Neural progenitor cell (in vitro differentiated cells): ENCODE measurements around the gene PES1. TPM values are rescaled to one million over a fixed set of nuclear protein-coding genes. Genes with fewer than 3 reads are reported as not detected.
A peak's percentile ranks its signal among the peaks of the same experiment; 100 is the strongest.

ENCODE experiments used
- DNase-seq: peaks from one replicate; pipeline ENCODE4 v3.0.0-alpha.2; 2016; ENCODE audit warnings: low spot score
- H2AFZ ChIP-seq: fragments of 200-600 bp; sonication (generic); replicated peaks from 2 replicates; pipeline ENCODE4 v1.6.1; 2016; ENCODE audit warnings: antibody characterized with exemption
- H3F3A ChIP-seq: fragments of 200-600 bp; sonication (generic); 2 replicates; pipeline ENCODE4 v1.6.1; 2016; ENCODE audit warnings: antibody characterized with exemption, low read depth
- H3K27ac ChIP-seq: fragments of 200-600 bp; sonication (generic); 2 replicates; pipeline ENCODE4 v1.5.1; 2016; ENCODE audit warnings: mild to moderate bottlenecking
- H3K27me3 ChIP-seq: fragments of 200-600 bp; sonication (generic); 2 replicates; pipeline ENCODE4 v1.6.1; 2016; ENCODE audit warnings: mild to moderate bottlenecking, moderate library complexity
- H3K36me3 ChIP-seq: fragments of 200-600 bp; sonication (generic); 2 replicates; pipeline ENCODE4 v1.5.1; 2016
- H3K4me1 ChIP-seq: fragments of 200-600 bp; sonication (generic); 2 replicates; pipeline ENCODE4 v1.6.1; 2016; ENCODE audit warnings: mixed run types
- H3K4me2 ChIP-seq: fragments of 200-600 bp; sonication (generic); 2 replicates; pipeline ENCODE4 v1.6.1; 2016
- H3K4me3 ChIP-seq: fragments of 200-600 bp; sonication (generic); 2 replicates; pipeline ENCODE4 v1.5.1; 2016
- H3K79me2 ChIP-seq: fragments of 200-600 bp; sonication (generic); 2 replicates; pipeline ENCODE4 v1.6.1; 2016; ENCODE audit warnings: low read depth
- H3K9ac ChIP-seq: fragments of 200-600 bp; sonication (generic); 2 replicates; pipeline ENCODE4 v1.6.1; 2016
- H3K9me3 ChIP-seq: fragments of 200-600 bp; sonication (generic); 2 replicates; pipeline ENCODE4 v1.5.1; 2016; ENCODE audit warnings: low read depth
- H4K20me1 ChIP-seq: fragments of 200-600 bp; sonication (generic); 2 replicates; pipeline ENCODE4 v1.6.1; 2016; ENCODE audit warnings: low read depth
- H3K27ac Mint-ChIP-seq: 3 replicates; pipeline ENCODE4 v1.8.0; 2021; ENCODE audit warnings: mixed read lengths
- H3K27me3 Mint-ChIP-seq: 2 replicates; pipeline ENCODE4 v1.8.0; 2022; ENCODE audit warnings: low read depth, mild to moderate bottlenecking, inconsistent platforms, moderate library complexity, mixed read lengths; ENCODE audit not compliant: insufficient read depth
- H3K36me3 Mint-ChIP-seq: 3 replicates; pipeline ENCODE4 v1.8.0; 2021; ENCODE audit warnings: mixed read lengths
- H3K4me1 Mint-ChIP-seq: 3 replicates; pipeline ENCODE4 v1.8.0; 2021; ENCODE audit warnings: mixed read lengths
- H3K4me3 Mint-ChIP-seq: 3 replicates; pipeline ENCODE4 v1.8.0; 2021; ENCODE audit warnings: mild to moderate bottlenecking, moderate library complexity, mixed read lengths
- H3K9me3 Mint-ChIP-seq: 3 replicates; pipeline ENCODE4 v1.8.0; 2020; ENCODE audit warnings: mixed read lengths
- CTCF ChIP-seq: fragments of 200-600 bp; sonication (generic); IDR thresholded peaks from 2 replicates; pipeline ENCODE4 v1.5.1; 2017; ENCODE audit warnings: antibody characterized with exemption, mild to moderate bottlenecking
- EZH2 ChIP-seq: fragments of 200-600 bp; sonication (generic); IDR thresholded peaks from 2 replicates; pipeline ENCODE4 v1.6.1; 2017; ENCODE audit warnings: antibody characterized with exemption, mild to moderate bottlenecking, moderate library complexity
- EZH2phosphoT487 ChIP-seq: fragments of 200-600 bp; sonication (generic); IDR thresholded peaks from 2 replicates; pipeline ENCODE4 v1.6.1; 2017; ENCODE audit warnings: antibody characterized with exemption
- total RNA-seq: library from RNA; depleted of rRNA; stranded (reverse); fragments of >200 nt; gene quantifications from 2 replicates; pipeline ENCODE4 v1.2.3, GENCODE V29; 2015; ENCODE audit warnings: low replicate concordance

Gene PES1
- total RNA-seq, 1 donor from 2014 or later: 30.2 TPM

DNA sequence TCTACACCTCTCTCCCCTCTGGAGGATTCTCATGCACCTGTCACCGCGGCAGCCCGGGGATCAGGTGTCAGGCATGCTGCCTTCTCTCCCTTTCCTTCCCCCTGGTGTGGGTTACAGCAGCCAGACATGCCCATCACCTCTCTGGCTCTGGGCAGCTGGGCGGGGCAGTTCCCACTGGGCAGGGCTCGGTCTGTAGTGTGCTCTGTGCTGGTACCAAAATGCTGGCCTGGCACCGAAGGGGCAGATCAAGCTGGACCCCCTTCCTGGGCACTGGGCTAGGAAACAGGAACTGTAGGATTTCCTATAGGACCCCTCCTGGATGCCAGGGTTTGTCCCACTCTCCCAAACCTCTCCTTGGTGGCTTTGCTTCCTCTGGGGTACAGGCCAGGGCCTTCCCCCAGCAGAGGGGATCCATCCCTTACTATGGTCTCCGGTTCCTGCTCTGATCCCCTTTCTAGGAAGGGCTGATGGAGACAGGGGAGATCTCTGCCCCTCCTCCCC, 18.1 kb downstream of the PES1 start:
- Histone ChIP-seq H3K4me2 (peak overlapping the region; percentile 99), H3K27me3 (no peaks in the 10 kb centered on the region), H3F3A (peaks cover 22% of the 10 kb centered on the region), H3K9me3 (no peaks in the 10 kb centered on the region), H4K20me1 (no peaks in the 10 kb centered on the region), H3K36me3 (no peaks in the 10 kb centered on the region), H3K4me3 (peak overlapping the region; percentile 70), H3K4me1 (peaks cover 9% of the 10 kb centered on the region), H3K9ac (no peak overlapping the region), H3K79me2 (no peaks in the 10 kb centered on the region), H2AFZ (no peak overlapping the region), H3K27ac (no peak overlapping the region)
- peaks cover 13% of the 10 kb centered on the region for H3K4me1 Mint-ChIP-seq
- H3K27me3 Mint-ChIP-seq: peaks cover 6% of the 10 kb centered on the region
- H3K4me3 Mint-ChIP-seq: peak overlapping the region; percentile 66
- DNase-seq: no peak
- H3K27ac Mint-ChIP-seq: peak overlapping the region; percentile 74
- H3K36me3 Mint-ChIP-seq: peaks cover 10% of the 10 kb centered on the region
- TF ChIP-seq EZH2: no peak
- TF ChIP-seq EZH2phosphoT487: no peak
- no peak for TF ChIP-seq CTCF
- no peaks in the 10 kb centered on the region for H3K9me3 Mint-ChIP-seq

DNA sequence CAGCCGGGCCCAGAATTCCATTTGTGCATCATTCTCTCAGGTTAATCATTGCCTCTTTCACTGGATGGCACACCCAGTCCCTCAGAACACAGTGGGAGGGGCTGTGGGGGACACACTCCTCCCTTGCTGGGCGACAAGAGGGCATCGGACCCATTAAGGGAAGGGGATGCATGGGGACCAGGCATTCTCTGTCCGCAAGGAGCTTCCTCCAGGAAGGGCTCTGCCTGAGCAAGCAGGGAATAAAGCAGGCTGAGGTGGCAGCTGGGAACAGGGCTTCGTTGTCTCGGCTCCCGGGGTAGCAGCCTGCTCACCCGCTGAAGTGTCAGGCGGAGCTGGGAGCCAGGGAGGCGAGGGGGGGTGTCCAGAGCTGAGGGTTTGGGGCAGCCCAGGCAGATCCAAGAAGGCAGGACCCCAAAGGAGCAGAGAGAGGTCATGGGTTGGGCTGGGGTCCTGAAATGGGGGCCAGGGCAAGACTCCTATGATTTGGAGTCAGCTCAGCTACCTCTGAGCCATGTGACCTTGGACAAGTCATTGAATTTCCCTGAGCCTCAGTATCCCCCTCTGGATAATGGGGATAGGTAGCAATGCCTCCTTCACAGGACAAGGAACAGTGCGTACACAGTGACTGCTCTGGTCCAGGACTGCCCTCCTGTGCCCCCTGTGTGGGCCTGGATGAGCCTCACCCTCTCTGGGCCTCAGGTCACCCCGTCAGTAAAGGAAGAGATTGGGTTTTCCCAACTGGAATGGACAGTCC, 18.7 kb downstream of the PES1 start:
- H3K4me2 ChIP-seq: no peak overlapping the region
- Mint-ChIP-seq H3K27ac (no peak overlapping the region), H3K36me3 (peaks cover 10% of the 10 kb centered on the region), H3K27me3 (peaks cover 6% of the 10 kb centered on the region), H3K4me1 (peaks cover 16% of the 10 kb centered on the region), H3K9me3 (no peaks in the 10 kb centered on the region), H3K4me3 (no peak overlapping the region)
- H2AFZ ChIP-seq: no peak overlapping the region
- H3K36me3 ChIP-seq: no peaks in the 10 kb centered on the region
- TF ChIP-seq EZH2phosphoT487 (no peak), EZH2 (no peak), CTCF (no peak)
- no peaks in the 10 kb centered on the region for H3K79me2 ChIP-seq
- no peak overlapping the region for H3K4me3 ChIP-seq
- H3F3A ChIP-seq: peaks cover 22% of the 10 kb centered on the region
- peaks cover 9% of the 10 kb centered on the region for H3K4me1 ChIP-seq
- DNase-seq: no peak
- H3K27me3 ChIP-seq: no peaks in the 10 kb centered on the region
- H3K27ac ChIP-seq: no peak overlapping the region
- no peaks in the 10 kb centered on the region for H3K9me3 ChIP-seq
- H3K9ac ChIP-seq: no peak overlapping the region
- H4K20me1 ChIP-seq: no peaks in the 10 kb centered on the region

GRCh38 chr22:30572210-30572609, 19.5 kb downstream of the PES1 start:
- H3K79me2 ChIP-seq: no peaks in the 10 kb centered on the region
- peaks cover 9% of the 10 kb centered on the region for H3K4me1 ChIP-seq
- H3K9me3 ChIP-seq: no peaks in the 10 kb centered on the region
- no peak overlapping the region for H2AFZ ChIP-seq
- H3K9me3 Mint-ChIP-seq: no peaks in the 10 kb centered on the region
- no peaks in the 10 kb centered on the region for H4K20me1 ChIP-seq
- H3K4me3 Mint-ChIP-seq: no peak overlapping the region
- peaks cover 16% of the 10 kb centered on the region for H3K4me1 Mint-ChIP-seq
- TF ChIP-seq EZH2phosphoT487 (no peak), CTCF (no peak), EZH2 (no peak)
- H3K27me3 ChIP-seq: no peaks in the 10 kb centered on the region
- no peak for DNase-seq
- no peak overlapping the region for H3K4me2 ChIP-seq
- no peak overlapping the region for H3K27ac ChIP-seq
- peaks cover 22% of the 10 kb centered on the region for H3F3A ChIP-seq
- no peak overlapping the region for H3K27ac Mint-ChIP-seq
- peaks cover 6% of the 10 kb centered on the region for H3K27me3 Mint-ChIP-seq
- no peaks in the 10 kb centered on the region for H3K36me3 ChIP-seq
- H3K36me3 Mint-ChIP-seq: peaks cover 8% of the 10 kb centered on the region
- H3K4me3 ChIP-seq: no peak overlapping the region
- no peak overlapping the region for H3K9ac ChIP-seq
